ENCODE measurements around the gene OR1L1.

DNA sequence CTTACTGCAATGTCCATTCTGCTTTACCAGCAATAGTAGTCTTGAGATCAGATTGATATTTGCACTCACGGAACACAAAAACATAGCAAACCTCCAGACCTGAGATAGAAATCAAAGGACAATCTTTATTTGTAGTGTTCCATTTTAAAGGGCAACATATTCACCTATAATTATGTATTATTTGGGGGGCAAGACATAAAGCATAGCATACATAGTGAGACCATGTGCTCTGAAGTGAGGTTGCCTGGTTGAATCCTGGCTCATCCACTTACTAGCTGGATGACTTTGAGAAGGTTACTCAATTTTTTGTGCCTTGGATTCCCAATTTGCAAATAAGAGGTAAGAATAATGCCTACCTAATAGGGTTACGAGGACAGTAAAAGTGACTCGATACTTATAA, 4.0 kb upstream of the OR1L1 start, which contains the start of gene OR1B1:
- TF ChIP-seq, protein P1, sequence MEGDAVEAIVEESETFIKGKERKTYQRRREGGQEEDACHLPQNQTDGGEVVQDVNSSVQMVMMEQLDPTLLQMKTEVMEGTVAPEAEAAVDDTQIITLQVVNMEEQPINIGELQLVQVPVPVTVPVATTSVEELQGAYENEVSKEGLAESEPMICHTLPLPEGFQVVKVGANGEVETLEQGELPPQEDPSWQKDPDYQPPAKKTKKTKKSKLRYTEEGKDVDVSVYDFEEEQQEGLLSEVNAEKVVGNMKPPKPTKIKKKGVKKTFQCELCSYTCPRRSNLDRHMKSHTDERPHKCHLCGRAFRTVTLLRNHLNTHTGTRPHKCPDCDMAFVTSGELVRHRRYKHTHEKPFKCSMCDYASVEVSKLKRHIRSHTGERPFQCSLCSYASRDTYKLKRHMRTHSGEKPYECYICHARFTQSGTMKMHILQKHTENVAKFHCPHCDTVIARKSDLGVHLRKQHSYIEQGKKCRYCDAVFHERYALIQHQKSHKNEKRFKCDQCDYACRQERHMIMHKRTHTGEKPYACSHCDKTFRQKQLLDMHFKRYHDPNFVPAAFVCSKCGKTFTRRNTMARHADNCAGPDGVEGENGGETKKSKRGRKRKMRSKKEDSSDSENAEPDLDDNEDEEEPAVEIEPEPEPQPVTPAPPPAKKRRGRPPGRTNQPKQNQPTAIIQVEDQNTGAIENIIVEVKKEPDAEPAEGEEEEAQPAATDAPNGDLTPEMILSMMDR (IDR thresholded peaks at IDR 0.05), result no peak
- TF ChIP-seq POLR2A (IDR thresholded peaks at IDR 0.05) (no peak), EP300 (IDR thresholded peaks at IDR 0.05; ENCODE audit: low read depth) (no peak)
